ENCODE data around the gene LCA5L.

GRCh38 chr21:39480271-39480670 lies 34.7 kb upstream of the LCA5L start:
- TF ChIP-seq MAX (IDR thresholded peaks at IDR 0.05; ENCODE audit: low read depth, low read length) (no peak), CREM (IDR thresholded peaks at IDR 0.05; ENCODE audit: low read depth) (no peak), CTCF (IDR thresholded peaks at IDR 0.05 in 2 of 3, conservative IDR thresholded peaks at IDR 0.05 in 1 of 3; ENCODE audit: control insufficient read depth in 2 of 3, extremely low read depth in 1 of 3, insufficient read depth in 1 of 3, low read depth in 3 of 3, low read length in 3 of 3) (no peak), BCLAF1 (IDR thresholded peaks at IDR 0.05) (no peak), CBX5 (IDR thresholded peaks at IDR 0.05; ENCODE audit: low read depth) (no peak), EZH2 (IDR thresholded peaks at IDR 0.05; ENCODE audit: borderline replicate concordance, control insufficient read depth, low read depth, low read length) (no peak), FOS (IDR thresholded peaks at IDR 0.05; ENCODE audit: borderline replicate concordance, extremely low read depth, insufficient read length) (no peak), REST (IDR thresholded peaks at IDR 0.05; ENCODE audit: low read depth, low read length) (no peak)

Measured in GM12878 (cell line).